SKM-1 (cell line): Measurements from ENCODE around the gene LHX5.
A peak's percentile ranks its signal among the peaks of the same experiment; 100 is the strongest.

ENCODE experiments used
- DNase-seq: peaks from one replicate; lab custom pipeline; 2025; ENCODE audit not compliant: unreplicated experiment; lab: John Stamatoyannopoulos, UW

LHX5 gene

DNA sequence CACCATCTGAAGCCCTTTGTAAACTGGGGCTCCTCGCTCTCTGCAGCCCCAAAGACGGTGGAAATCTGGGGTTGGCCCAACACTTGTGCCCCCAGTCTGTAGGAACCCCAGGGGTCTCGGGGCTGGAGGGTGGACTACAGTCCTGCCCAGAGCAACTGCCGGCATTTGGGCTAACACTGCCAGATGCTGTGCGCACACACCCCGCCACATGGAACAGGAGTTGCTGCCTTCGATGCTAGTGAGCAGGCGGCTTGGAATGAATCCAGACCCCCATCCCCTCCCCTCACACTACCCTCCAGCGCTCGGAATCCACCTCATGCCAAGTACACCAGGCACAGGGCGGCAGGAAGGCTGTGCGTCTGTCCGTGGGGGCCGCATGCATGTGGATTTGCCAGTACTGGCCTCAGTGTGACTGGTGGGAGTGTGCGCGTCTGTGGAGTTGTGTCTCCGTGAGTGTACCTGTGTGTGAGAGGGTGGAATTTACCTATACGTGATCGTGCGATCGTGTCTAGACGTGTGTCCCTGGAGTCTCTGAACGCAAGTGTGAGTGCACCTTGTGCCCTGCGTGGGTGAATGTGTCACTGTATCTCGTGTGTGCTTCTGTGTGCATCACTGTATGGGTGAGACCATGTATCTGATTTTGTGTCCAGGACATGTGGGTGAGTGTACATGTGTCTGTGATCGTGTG lies 5.1 kb downstream of the LHX5 start:
- DNase-seq: no peak

DNA sequence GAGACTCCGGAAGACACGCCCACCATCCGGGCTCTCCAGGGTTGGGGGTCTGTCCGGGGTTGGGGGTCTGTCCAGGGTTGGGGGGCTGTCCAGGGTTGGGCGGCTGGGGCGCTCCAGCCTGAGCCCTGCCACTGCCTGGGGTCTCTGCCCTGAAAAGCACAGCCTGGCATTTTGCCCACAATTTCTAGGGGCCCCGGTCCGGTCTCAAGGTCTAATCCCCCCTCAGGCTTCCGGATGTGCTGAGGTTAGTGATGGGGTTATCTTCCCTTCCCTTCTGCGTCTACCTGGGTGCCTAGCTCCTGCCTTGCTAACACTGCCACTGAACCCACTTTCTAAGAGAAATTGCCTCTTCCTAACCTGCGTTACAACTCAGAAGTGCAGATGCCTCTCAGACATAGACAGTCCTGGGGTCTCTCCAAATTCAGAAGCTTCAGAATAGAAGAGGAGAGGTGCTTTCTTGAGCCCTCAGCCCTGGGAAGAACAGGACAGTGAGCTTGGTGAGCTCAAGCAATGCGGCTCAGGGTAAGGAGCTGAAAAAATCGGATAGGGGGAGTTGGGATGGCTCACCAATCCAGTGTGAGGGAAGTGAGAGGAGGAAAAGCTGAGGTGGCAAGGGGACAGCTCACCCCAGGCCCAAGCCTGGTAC lies 5.7 kb downstream of the LHX5 start:
- DNase-seq: no peak

DNA sequence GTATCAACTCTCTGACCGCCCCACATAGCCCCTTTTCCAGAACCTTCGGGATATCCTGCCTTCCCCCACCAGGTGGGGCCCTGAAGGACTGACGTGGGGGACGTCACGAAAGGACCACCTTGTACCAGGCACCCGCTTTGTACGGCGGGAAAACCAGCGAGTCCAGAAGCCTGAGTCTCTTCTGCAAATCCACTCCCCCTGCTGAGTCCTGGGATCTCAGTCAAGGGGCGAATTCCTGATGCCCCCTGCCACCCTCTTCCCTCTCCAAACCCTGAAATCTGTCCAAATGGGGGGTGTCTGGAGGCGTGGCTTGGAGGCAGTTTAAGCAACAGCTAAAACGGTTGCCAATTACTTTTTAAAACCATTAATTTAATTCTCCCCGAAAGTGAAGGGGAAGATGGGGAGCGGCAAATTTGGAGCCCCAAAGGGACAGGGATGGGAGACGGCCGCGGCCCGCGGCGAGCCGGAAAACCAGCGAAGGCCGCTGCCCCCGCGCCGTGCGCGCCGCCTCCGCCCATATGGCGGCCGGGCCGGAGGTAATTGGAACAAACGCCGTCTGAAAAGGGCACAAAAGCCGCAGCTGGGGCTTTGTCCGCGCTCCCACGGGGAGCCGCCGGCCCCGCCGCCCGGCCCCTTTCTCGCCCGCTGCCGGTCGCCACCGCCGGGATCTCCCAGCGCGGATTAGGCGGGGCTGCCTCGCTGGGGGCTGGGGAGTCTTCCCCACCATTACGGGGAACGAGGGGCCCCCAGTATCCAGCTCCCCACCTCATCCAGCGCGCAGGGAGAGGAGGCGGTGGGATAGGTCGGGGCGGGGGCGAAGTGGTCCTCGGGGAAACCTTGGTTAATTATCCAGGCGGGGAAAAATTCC lies 6.6 kb downstream of the LHX5 start:
- DNase-seq: no peak

DNA sequence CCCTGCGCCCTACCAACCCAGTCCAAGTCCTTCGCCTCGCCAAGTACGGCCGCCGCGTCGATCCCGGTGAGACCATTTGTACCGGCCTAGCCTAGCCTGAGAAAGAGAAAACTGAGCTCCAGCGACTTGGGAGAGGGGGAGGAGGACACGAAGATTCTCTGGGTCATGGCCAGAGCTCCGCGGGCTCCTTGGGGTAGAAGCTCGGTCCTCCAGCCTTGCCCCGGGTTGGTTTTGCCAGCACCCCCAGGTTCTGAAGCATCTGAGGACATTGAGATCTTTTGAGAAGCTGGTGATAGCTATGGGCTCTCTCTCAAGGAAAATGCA lies 7.3 kb downstream of the LHX5 start:
- DNase-seq: no peak

DNA sequence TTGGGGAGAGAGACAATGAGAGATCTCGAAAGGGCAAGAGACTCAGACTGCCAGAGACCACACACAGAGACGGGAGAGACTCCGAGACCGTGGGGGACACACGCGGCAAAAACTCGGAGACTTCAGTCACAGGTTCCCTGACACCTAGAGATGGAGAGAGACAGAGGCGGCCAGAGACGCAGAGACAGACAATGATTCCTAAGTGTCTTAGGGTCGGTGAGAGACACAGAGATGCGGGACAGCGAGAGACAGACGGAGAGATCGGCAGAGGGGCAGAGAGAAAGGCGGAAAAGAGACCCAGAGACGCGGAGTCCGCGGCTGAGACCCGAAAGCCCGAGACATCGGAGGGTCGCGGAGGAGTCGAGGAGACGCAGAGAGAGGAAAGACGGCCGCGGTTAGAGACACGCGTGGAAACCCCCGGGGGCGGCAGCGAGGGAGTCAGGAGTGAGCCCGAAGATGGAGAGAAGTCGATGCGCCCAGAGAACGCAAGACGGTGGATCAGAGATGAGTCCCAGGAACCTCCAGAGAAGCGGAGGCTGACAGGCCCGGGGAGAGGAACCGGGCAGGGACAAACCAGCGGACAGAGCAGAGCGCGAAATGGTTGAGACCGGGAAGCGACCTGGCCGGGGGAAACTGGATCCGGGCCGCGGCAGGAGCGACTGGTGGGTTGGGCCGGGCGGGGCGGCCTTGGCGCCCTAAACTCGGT lies 7.8 kb downstream of the LHX5 start:
- DNase-seq: no peak

DNA sequence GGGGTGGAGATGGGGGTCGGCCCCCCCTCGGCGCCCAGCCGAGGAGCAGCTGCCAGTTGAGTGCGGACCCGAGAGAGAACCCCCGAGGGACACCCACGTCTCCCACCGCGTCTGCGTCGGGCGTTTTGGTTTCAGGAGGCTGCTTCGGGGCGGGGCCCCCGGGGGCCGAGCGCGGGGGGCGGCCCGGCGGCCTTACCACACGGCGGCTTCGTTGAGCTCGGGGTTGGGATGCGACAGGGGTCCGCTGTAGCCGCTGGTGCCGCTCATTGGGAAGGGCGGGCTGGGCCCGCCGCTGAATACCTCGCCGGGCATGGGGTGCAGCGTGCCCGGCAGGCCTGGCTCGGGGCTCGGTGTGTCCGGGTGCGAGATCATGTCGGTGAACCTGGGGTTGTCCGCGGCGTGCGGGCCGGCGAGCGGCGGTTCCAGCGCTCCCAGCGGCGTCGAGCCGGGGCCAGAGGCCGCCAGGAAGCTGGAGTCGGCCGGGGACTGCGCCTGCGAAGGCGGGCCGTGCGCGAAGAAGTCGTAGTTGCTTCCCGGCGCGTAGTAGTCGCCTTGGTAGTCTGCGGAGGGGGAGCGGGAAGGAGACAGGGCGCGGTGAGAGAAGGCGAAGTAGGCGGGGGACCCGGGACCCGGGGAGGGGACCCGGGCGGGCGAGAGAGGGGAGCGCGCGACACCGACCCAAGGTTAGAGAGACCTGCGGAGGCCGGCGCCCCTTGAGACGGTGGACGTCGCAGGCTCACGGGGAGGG lies 8.5 kb downstream of the LHX5 start:
- no peak for DNase-seq

DNA sequence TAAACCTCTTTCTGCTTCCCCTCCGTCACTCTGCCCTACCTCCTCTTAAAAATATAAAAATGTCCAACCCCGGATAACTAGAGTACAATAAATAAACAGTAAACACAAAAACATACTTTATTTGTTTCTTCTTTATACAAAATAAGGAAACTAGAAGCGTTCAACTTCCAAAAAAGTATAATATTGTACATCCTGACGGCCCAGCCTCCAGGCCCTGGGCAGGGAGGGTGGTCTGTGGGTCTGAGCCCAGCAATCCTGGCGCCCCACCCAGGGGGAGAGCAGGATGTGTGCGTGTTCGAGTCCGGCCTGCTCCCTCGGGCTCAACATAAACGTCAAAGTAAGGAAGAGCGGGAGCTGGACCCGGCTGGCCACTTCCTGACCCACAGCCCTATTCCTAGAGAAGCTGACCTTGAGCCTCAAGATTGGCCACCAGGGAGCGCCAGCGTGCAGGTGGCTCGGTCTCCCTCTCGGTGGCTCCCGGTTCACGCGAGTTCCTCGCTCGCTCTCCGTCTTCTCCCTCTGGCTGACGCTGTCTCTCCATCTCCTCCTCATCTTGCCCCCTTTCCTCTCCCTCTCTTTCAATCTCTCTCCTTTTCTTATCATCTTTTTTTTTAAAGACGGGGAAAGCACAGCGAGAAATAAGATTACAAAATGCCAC lies 9.4 kb downstream of the LHX5 start:
- DNase-seq: peak; percentile 11

DNA sequence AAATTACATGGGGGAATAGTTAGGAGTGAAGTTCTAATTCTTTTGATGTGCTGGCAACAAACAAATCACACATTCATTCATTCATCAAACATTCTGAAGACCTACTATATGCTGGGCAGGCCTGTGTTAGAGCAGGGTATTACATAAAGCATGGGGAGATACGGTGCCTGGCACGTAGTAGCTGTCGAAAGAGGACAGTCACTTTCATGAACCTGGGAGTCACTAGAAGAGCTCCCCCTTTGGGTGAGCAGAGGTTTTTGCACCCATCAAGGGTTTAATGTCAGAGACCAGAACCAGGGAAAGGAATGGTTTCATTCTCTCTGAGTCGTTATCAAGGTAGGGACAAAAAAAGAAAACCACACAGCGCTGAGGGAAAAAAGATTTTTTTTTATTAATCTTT lies 10.0 kb downstream of the LHX5 start:
- peak; percentile 3 for DNase-seq

DNA sequence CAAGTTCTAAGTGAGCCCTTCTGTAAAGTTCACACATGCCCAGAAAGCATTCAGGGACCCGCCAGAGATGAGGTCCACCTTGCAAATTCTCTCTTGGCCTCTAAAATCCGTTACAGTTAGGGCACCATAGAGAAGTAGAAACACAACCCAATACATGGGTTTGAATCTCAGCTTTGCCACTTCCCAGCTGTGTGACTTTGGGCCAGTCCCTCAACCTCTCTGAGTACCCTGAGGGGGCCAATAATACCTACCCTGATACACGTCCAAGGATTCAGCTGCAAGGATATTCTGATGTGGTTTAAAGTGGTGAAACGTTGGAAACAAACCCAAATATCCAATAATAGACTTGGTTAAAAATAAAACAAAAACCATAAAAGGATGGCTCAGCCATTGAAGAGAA lies 11.7 kb downstream of the LHX5 start:
- no peak for DNase-seq

DNA sequence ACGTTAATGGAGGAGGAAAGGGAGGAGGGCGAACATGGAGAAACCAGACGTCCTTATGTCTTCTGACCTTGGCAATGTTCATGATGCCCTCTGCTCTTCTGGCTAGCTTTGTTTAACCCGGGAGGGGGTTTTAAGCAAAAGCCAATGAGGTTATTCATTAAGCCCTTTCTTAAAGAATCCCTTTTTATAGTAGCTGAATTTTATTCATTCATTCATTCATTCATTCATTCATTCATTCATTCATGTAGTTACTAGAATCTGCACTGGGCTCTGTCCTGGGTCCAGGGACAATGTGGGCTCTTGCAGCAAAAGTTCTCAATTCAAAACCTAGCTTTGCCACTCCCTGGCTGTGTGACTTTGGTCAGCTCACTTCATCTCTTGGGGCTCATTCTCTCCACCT lies 14.0 kb downstream of the LHX5 start:
- no peak for DNase-seq

DNA sequence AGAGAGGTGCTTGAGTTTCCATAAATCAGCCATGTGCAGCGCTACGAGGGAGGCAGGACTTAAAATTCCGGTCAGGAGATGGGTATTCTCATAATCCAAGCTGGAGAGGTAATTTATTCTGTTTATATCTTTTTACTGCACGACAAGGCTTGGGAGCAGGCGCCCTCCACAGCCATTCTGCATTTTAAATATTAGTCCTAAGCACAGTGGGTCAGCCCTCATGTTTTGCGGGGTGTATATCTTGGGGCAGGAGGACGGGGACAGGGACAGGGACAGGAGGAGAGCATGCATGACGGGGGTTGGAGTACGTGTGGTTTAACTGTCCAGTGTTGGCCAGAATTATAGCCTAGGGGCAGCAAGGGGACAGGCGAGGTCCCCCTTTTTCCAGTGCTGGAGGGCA lies 14.5 kb downstream of the LHX5 start:
- no peak for DNase-seq

DNA sequence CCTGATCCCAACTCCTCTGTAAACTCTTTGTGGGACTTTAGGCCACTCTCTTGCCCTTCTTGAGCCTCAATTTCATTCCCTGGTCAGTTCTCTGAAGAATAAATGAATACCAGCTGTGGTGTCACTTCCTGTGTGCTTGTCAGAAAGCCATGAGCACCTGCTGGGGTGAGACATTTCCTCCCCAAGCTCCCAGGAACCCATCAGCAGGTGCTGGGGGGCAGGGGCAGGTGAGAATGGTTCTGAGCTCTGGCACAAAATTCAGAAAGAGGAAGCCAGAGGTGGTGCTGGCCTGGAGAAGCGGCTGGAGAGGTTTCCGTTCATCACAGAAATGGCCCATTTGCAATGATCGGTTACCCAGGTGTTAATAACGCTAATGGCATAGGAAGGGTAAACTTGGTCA lies 14.9 kb downstream of the LHX5 start:
- no peak for DNase-seq

DNA sequence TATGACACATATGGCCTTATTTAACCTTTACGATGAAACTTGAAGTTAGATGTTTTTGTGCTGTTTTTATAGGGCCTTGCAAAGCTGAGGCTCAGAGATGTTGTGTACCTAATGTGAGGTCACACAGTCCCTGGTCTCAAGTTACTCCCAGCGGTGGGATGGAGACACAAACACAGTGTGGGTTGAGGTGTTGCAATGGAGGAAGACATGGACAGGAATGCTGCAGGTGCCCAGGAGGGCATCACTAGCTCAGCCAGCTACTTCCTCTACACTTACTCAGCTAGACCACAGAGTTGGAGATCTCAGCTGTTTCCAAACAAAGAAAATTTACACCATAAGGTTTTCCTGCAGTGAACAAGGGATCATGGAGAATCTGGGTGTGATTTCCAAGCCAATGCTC lies 15.5 kb downstream of the LHX5 start:
- no peak for DNase-seq

DNA sequence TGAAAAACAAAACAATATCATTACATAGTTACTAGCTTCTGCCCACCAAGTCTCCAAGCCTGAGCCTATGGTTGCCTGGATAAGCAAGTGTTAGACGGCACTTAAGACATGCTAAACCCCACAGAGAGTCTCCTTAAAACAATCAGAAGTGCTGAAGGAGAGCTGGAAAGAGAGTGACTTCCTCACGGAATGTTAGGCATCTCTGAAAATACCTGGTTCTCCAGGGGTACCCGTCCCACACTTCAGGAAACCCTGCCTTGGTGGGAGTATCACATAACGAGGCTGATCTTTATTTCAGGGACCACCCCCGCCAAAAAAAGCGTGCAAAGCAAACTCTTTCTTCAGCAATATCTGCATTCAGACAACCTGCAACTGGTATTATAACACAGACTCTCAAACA lies 18.3 kb downstream of the LHX5 start:
- DNase-seq: no peak

DNA sequence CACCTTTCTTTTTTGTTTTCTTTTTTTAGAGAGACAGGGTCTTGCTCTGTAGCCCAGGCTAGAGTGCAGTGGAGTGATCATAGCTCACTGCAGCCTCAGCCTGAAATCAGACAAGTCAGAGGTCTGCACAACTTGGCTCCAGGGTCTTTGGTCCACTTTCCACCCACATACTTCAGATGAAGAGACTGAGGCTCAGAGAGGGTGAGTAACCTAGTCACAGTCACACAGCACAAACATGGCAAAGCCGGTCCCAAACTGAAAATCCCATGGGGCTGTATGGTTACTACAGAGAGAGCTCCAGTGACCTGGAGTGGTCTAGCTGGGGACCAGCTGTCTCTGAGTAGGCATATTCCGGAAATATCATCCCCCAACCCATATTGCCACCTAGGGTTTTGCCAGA lies 19.2 kb downstream of the LHX5 start:
- DNase-seq: no peak

DNA sequence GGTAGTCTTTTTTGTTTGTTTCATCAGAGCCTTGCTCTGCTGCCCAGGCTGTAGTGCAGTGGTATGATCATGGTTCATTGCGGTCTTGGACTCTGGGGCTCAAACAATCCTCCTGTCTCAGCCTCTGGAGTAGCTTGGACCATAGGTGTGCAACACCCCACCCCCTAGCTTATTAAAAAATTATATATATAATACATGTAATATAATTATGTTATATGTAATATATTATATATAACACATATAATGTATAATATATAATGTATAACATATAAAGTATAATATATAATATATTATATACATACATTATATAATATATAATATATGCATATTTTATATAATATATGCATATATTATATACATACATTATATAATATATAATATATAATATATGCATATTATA lies 21.8 kb downstream of the LHX5 start:
- DNase-seq: no peak

DNA sequence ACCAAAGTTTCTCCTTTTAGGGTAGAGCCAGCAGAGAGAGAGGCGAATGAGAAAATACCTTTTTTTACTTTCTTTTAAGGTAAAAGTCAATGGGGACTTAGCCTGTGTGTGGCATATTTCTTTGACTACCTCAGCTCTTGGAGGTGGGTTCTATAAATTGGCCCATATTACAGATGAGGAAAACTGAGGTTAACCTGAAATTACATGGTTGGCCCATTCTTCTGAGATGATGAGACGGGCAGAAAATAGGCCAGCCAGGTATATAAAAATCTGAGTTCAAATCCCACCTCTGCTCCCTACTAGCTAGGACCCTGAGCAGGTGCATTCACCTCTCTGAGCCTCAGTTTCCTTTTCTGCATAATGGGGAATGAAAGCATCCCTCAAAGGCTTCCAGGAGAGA lies 22.4 kb downstream of the LHX5 start:
- DNase-seq: no peak

DNA sequence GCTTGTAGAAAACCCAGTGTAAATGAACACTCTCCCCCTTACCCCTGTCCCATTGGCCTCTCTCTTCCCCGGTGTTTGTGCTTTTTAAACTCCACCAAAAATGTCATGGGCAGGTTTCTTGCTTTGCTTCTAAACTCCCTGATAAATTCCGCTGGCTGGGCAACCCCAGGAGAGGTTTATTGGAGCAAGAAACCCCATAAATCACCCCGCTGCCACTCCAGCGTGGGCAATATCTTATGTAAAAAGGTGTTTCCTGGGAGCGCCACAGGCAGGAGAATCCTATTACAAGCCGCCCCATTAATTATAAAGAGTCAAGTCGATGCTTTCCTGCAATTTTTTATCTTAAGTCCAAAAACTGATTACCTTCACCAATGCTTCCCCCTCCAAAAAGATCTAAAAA lies 22.8 kb downstream of the LHX5 start:
- DNase-seq: no peak

DNA sequence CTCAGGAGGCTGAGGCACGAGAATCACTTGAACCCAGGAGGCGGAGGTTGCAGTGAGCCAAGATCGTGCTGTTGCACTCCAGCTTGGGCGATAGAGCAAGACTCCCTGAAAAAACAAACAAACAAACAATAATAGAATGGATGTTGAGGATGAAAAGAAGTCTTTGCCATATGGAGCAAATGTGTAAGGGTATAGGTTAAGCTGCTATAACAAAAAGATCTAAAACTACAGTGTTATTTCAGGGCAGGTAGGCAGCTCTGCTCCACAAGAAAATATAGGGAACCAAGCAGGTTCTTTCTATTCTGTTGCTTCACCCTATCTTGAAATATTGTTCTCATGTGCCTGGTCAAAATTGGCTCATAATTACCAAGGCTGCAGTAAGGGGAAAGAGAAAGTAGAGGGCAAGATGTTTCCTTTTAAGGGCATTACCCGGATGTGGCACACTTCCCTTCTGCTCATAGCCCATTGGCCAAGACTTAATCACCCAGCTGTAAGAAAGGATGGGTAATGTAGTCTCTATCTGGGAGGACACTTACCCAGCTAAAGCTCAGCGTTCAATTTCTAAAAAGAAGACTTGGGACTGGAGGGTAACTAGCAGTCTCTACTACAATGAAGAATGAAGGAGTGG lies 26.0 kb downstream of the LHX5 start:
- DNase-seq: no peak

DNA sequence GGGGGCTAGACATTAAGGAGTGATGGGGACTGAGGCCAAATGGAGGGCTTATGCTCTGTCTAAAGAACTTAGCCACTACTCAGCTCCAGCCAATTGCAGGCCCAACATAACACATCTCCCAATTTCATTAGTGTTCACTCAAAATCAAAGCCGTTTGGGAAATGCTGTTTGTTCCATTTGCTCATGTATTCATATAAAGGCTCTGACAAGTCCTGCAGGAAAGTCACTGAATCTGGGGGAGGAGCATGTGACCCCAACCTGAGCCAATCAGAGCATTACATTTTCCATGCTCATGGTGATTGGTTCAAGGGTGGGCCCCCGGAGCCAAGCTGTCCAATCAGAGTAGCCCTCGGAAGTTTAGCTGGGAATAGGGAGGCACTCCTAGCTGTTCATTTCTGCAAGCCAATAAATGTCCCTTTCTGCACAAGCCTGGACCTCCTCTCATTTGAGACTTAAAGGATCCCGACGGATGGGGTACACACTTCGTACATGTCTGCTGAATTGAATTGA lies 28.6 kb downstream of the LHX5 start:
- no peak for DNase-seq
